ENCODE data around the gene AIPL1. TPM values are rescaled to one million over a fixed set of nuclear protein-coding genes. Genes with fewer than 3 reads are reported as not detected.
A peak's percentile ranks its signal among the peaks of the same experiment; 100 is the strongest.

The AIPL1 gene
- total RNA-seq, 6 donors from 2014 or later, result not detected

DNA sequence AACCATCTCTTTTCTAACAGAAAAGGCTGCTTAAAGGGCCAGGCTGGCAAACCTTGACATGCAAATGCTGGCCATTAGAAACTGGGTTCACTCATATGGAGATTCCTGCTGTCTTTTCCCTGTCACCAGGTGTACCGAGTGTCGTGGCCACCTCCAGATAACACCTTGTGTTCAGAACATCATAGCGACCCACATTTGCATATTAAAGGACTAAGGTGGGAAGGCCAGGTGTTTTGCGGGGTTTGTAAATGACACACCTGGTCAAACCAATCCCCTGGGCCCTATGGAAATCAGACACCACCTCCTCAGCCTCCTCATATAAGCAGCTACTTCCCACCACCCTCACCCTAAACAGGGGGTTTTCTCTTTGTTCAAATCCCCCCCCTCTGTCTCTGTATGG, 2.5 kb upstream of the AIPL1 start:
- Histone ChIP-seq H3K9me3 (no peaks in the 10 kb centered on the region), H3K4me3 (no peak overlapping the region), H3K27ac (no peak overlapping the region), H3K4me1 (no peaks in the 10 kb centered on the region), H3K36me3 (no peaks in the 10 kb centered on the region), H3K27me3 (no peaks in the 10 kb centered on the region)
- ATAC-seq (ENCODE audit: low FRiP score in 2 of 2) (no peak), DNase-seq (no peak)
- WGBS, 2 donors, result 33 to 39% methylated on average over 4 of the region's 4 CpGs
- no peak for TF ChIP-seq POLR2AphosphoS5 (IDR thresholded peaks at IDR 0.05)
- no peak for TF ChIP-seq EP300 (IDR thresholded peaks at IDR 0.05)
- TF ChIP-seq, protein P1, sequence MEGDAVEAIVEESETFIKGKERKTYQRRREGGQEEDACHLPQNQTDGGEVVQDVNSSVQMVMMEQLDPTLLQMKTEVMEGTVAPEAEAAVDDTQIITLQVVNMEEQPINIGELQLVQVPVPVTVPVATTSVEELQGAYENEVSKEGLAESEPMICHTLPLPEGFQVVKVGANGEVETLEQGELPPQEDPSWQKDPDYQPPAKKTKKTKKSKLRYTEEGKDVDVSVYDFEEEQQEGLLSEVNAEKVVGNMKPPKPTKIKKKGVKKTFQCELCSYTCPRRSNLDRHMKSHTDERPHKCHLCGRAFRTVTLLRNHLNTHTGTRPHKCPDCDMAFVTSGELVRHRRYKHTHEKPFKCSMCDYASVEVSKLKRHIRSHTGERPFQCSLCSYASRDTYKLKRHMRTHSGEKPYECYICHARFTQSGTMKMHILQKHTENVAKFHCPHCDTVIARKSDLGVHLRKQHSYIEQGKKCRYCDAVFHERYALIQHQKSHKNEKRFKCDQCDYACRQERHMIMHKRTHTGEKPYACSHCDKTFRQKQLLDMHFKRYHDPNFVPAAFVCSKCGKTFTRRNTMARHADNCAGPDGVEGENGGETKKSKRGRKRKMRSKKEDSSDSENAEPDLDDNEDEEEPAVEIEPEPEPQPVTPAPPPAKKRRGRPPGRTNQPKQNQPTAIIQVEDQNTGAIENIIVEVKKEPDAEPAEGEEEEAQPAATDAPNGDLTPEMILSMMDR (IDR thresholded peaks at IDR 0.05), result no peak
- TF ChIP-seq POLR2A (IDR thresholded peaks at IDR 0.05), result no peak

DNA sequence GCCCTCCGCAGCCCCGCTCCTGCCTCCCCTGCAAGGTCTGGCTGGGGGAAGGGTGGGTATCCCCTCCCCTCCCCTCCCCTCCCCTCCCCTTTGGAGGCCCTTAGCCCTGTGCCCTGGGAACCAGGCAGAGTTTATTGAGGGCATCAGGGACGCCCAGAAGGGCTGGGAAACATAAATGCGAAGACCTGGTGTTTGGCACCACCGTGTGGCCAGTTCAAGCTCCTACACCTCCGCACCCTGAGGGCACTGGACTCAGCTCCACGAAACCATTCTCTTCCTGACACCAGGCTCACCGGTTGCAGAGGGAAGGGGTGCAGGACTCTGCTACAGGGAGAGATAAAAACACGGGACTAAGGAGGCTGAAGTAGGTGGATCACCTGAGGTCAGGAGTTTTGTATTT, 1.0 kb upstream of the AIPL1 start:
- no peaks in the 10 kb centered on the region for H3K4me1 ChIP-seq
- H3K27ac ChIP-seq, result no peak overlapping the region
- no peak overlapping the region for H3K4me3 ChIP-seq
- H3K9me3 ChIP-seq, result peaks cover 0 to 7% (median 0%) of the 10 kb centered on the region in 4 donors
- ATAC-seq (ENCODE audit: low FRiP score in 2 of 2), result peak; percentile 81 to 91
- no peaks in the 10 kb centered on the region for H3K36me3 ChIP-seq
- 1 to 25% methylated on average over 7 to 9 of the region's 9 CpGs for WGBS, 2 donors
- TF ChIP-seq EP300 (IDR thresholded peaks at IDR 0.05) (no peak), POLR2AphosphoS5 (IDR thresholded peaks at IDR 0.05) (no peak), POLR2A (IDR thresholded peaks at IDR 0.05) (no peak)
- TF ChIP-seq, protein P1 (IDR thresholded peaks at IDR 0.05), result peak; percentile 74 to 88 (median 84)
- DNase-seq, result peak in 1 of 2 donors; percentile 60
- H3K27me3 ChIP-seq, result no peaks in the 10 kb centered on the region

DNA sequence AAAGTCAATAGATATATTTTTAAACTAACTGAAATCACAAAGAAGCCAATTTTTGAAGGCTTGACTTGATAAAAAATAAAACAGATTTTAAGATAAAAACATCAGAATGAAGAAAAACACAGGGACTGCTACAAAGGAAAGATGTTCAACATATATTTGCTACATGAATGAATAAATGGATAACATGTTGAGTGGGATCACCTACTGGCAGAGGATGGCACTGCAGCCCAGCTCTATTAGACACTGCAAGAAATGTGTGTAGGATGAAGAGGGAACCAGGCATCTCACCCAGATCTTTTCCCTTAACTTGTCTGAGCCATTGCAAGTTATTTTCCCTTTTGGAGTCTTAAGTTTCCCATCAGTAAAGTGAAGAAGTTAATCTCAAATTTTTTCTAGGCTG, 4.2 kb downstream of the AIPL1 start:
- TF ChIP-seq, protein P1 (IDR thresholded peaks at IDR 0.05), result peak in 2 of 6 experiments; percentile 10 to 22
- no peak for TF ChIP-seq POLR2A (IDR thresholded peaks at IDR 0.05)
- DNase-seq (no peak), ATAC-seq (ENCODE audit: low FRiP score in 2 of 2) (no peak)
- H3K4me1 ChIP-seq, result peaks cover 0 to 6% (median 0%) of the 10 kb centered on the region in 4 donors
- H3K36me3 ChIP-seq, result no peaks in the 10 kb centered on the region
- H3K27me3 ChIP-seq, result no peaks in the 10 kb centered on the region
- H3K4me3 ChIP-seq, result no peak overlapping the region
- H3K9me3 ChIP-seq, result peaks cover 0 to 10% (median 0%) of the 10 kb centered on the region in 4 donors
- H3K27ac ChIP-seq, result no peak overlapping the region

DNA sequence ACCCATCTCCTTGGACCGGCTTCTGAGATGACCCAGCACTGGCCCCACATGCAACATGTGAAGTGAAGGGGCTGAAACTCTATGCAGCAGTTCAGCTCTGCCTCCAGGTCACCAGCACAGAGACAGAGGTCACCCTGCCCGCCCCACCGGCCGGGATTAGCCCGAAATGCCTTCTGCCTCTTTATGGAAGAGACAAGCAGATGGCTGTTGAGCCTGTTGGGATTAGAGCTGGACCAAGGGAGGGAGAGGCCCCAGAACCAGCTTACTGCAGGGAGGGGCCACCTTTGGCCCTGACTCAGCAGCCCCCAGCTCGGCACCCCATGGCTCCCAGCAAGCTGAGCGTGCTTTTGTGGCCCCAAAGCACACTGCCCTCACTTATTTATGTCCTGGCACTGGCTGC, 5.7 kb downstream of the AIPL1 start:
- H3K4me1 ChIP-seq, result peaks cover 0 to 6% (median 0%) of the 10 kb centered on the region in 4 donors
- no peaks in the 10 kb centered on the region for H3K27me3 ChIP-seq
- no peak for DNase-seq
- TF ChIP-seq, protein P1 (IDR thresholded peaks at IDR 0.05), result no peak
- TF ChIP-seq POLR2A (IDR thresholded peaks at IDR 0.05), result no peak
- TF ChIP-seq POLR2AphosphoS5 (IDR thresholded peaks at IDR 0.05), result no peak
- no peak for TF ChIP-seq EP300 (IDR thresholded peaks at IDR 0.05)
- ATAC-seq (ENCODE audit: low FRiP score in 2 of 2), result no peak
- peaks cover 0 to 10% (median 0%) of the 10 kb centered on the region in 4 donors for H3K9me3 ChIP-seq
- H3K27ac ChIP-seq, result no peak overlapping the region
- H3K36me3 ChIP-seq, result no peaks in the 10 kb centered on the region
- 94% methylated on average over 6 of the region's 7 CpGs; no CpG with 5 or more reads in 1 of the 2 donors for WGBS, 2 donors
- no peak overlapping the region for H3K4me3 ChIP-seq

DNA sequence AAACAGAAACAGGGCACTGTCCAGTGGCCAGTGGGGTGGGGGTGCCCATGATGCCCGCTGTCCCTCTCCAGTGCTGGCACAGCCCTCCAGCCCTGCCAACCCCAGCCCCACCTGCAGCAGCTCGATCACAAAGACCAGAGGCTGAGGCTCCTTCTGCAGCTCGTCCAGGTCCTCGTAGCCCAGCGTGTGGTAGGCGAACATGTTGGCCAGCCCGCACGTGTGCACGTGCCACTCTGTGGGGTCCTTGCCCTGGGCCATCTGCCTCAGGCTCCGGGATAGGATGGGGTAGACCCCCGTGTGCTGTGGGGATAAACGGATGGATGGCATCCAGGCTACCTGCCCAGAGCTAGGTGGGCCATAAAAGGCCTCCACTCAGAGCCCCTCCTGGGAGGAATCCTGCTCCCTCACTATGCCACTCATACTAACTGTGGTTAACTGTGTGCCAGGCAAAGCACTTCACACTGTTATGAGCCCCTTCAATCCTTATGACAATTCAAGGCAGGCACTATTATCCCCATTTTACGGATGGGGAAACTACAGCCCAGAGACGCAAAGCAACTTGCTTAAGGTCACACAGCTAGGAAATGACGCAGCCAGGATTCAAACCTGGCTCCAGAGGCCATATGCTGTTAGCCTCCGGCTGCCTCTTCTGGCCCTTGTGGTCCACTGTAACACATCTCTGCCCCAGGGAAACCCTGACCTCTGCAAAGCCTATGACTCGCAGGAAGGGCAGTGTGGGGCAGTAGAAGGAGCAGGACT, 6.5 kb downstream of the AIPL1 start:
- no peak for DNase-seq
- WGBS, 2 donors, result 83% methylated on average over 13 to 17 of the region's 17 CpGs
- TF ChIP-seq POLR2AphosphoS5 (IDR thresholded peaks at IDR 0.05) (no peak), EP300 (IDR thresholded peaks at IDR 0.05) (no peak), POLR2A (IDR thresholded peaks at IDR 0.05) (no peak)
- TF ChIP-seq, protein P1 (IDR thresholded peaks at IDR 0.05), result no peak
- H3K4me1 ChIP-seq, result peaks cover 0 to 6% (median 0%) of the 10 kb centered on the region in 4 donors
- peaks cover 0 to 10% (median 0%) of the 10 kb centered on the region in 4 donors for H3K9me3 ChIP-seq
- no peak for ATAC-seq (ENCODE audit: low FRiP score in 2 of 2)
- no peak overlapping the region for H3K27ac ChIP-seq
- no peaks in the 10 kb centered on the region for H3K27me3 ChIP-seq
- no peaks in the 10 kb centered on the region for H3K36me3 ChIP-seq
- H3K4me3 ChIP-seq, result no peak overlapping the region

Measured in upper lobe of left lung (tissue), 6 donors.